RWPE1 (cell line): ENCODE results near the gene INSYN2A.

Experiments used
- CTCF ChIA-PET: fragments of 350-600 bp; sonication (Branson Sonifier 250); formaldehyde crosslinking; extraction: SDS; loops from one replicate; lab custom pipeline; 2021; lab: Yijun Ruan, JAX
- POLR2A ChIA-PET: fragments of 400-600 bp; formaldehyde crosslinking; extraction: SDS; loops from one replicate; lab custom pipeline; 2020; ENCODE audit warnings: antibody characterized with exemption; ENCODE audit not compliant: low non-redundant PET; lab: Yijun Ruan, JAX
- DNase-seq: peaks from one replicate; pipeline ENCODE4 v3.0.0; 2012; ENCODE audit warnings: low spot score
- H3K27ac ChIP-seq: fragments of 450-650 bp; 2 replicates; pipeline ENCODE4 v1.5.1; 2017
- TF ChIP-seq, protein P1 (sequence below): fragments of 450-650 bp; conservative IDR thresholded peaks from 2 replicates; pipeline ENCODE4 v1.5.1; 2017; ENCODE audit warnings: low read depth, mild to moderate bottlenecking

Gene INSYN2A

DNA sequence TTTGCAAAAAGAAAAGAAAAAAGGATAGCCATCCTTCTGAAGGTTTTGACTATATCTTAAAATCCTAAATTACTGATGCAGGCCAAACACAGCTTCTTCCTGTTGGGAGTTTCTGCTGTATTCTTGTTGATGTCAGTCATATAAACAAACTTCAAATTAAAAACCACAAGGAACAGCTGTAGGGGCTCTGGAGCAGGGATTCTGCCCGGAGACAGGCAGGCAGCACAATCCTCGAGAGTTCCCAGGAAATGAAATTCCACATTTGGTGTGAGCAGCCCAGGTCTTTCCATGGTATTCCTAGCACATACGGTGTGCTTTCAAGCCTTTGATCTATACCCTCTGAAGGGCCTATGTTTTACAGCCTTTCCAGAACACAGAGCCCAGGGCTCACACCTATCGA, 43.2 kb downstream of the INSYN2A start:
- no peak for DNase-seq
- ChIA-PET POLR2A (no interaction called here), CTCF (no interaction called here)
- TF ChIP-seq, protein P1, sequence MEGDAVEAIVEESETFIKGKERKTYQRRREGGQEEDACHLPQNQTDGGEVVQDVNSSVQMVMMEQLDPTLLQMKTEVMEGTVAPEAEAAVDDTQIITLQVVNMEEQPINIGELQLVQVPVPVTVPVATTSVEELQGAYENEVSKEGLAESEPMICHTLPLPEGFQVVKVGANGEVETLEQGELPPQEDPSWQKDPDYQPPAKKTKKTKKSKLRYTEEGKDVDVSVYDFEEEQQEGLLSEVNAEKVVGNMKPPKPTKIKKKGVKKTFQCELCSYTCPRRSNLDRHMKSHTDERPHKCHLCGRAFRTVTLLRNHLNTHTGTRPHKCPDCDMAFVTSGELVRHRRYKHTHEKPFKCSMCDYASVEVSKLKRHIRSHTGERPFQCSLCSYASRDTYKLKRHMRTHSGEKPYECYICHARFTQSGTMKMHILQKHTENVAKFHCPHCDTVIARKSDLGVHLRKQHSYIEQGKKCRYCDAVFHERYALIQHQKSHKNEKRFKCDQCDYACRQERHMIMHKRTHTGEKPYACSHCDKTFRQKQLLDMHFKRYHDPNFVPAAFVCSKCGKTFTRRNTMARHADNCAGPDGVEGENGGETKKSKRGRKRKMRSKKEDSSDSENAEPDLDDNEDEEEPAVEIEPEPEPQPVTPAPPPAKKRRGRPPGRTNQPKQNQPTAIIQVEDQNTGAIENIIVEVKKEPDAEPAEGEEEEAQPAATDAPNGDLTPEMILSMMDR = no peak
- H3K27ac ChIP-seq = no peak overlapping the region

DNA sequence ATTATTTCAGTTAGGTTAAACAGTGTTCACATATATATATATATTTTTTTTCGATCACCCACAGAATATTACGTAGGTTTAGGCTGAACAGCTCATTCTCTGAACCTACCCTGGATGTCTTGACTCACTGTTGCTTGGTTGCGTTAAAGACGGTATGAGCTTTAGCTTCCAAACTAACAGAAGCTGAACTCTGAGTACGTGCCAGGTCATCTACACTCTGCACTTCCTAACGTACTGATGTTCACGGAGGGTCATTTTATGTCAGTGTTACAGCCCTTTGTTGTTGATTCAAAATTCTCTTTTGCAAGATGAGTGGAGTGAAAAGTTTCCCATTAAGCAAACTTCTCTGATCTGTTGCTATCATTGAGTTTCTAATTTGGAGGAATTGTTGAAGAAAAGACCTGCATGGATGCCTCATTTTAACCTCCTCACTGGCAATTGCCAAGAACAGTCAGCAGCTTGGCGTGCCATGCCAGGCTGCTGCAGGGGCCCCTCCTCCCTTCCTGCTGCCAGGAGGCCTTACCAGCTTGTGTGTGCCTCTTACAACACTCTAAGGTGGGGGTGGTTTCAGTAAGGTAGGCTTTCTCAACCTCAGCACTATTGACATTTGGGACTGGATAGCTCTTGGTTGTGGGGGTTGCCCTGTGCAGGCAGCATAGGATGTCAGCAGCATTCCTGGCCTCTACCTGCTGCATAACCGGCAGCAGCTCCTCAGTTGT, 44.3 kb downstream of the INSYN2A start:
- H3K27ac ChIP-seq = peak overlapping the region; percentile 46
- TF ChIP-seq, protein P1 = no peak
- ChIA-PET CTCF (interaction anchor here (0.6 to 0.8 kb wide), 3 partner anchors 102 to 777 kb away, joined by 3 to 4 read pairs (median 3); no protein-coding TSS in a partner anchor), POLR2A (no interaction called here)
- DNase-seq = peak; percentile 57

DNA sequence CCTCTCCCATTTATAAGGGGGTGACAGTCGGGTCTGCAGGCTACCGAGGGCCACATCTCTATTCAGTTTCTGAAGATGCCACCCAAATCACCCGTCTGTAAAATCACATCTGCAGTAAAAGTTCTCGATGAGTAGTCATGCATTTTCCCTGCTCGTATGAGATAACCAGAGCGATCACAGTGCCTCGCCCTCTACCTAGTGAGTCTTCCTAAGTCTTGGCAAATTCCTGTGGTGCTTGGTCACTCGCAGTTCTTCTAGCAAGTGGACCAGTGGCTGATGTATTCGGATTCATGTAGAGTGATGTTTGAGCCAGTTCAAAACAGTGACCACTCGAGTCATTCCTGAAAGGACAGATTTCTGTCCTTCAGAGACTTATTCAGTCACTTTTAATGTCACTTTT, 44.9 kb downstream of the INSYN2A start:
- ChIA-PET POLR2A (no interaction called here), CTCF (interaction anchor here (0.6 kb wide), 1 partner anchor 776 kb away, joined by 4 read pairs; no protein-coding TSS in a partner anchor)
- TF ChIP-seq, protein P1 = no peak
- no peak overlapping the region for H3K27ac ChIP-seq
- peak; percentile 52 for DNase-seq

DNA sequence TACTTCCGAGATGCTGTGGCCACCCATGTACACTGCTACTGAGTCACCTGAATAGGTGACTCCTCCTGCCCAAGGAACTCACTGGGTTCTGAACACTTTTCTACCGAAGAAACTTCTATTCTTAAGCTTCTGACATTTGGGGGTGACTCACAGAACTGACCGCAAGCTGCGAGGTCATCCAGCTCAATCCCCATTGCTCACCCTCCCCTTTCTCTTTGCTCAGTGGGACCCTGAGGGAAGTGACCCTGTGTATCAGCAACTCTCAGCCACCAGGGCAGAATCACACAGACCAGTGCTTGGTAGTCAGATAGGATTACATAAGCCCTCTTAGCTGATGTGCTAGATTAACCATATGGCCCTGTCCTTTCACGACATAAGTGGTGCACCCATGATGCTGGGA, 46.3 kb downstream of the INSYN2A start:
- TF ChIP-seq, protein P1 = no peak
- POLR2A ChIA-PET = no interaction called here
- no peak overlapping the region for H3K27ac ChIP-seq
- DNase-seq = peak; percentile 9
- CTCF ChIA-PET = no interaction called here

DNA sequence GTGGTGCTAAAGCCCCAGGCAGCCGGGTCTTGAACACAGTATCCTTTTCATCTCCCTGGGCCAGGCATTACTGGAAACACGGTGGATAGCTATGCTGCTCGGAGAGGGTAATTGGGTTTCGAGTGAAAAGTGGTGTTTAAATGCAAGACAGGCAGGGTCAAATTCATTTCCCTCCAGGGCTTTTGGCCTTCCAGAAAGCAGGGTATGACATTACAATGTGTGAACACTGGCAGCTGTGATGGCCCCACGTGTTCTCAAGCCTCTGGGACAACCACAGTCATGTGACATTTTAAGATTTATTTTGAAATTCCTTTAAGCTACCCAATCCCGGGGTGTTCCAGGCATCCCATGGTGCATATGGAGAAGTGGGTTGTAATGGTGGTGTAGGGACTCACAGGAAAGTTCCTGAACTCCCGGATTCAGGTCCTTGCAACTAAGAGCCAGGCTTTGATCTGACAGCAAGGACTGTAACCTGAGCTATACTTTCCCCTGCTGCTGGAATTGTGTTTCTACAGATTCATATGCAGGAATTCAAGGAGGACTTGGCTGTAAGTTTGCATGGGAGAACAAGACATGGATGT, 46.8 kb downstream of the INSYN2A start:
- CTCF ChIA-PET = no interaction called here

DNA sequence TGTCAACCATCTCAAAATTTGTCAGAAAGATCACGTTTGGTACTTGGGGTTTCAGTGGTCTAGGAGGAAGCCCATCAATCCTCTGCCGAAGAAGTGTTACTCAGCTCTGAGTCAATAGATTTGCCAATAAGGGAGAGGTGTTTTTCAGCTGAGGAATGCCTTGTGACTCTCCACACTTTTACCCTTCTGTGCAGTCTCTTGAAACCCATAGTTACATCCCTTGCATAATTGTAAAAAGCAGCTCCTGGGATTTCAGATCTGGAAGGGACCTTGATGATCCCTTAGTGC, 47.5 kb downstream of the INSYN2A start:
- TF ChIP-seq, protein P1 = no peak
- POLR2A ChIA-PET = no interaction called here
- DNase-seq = peak; percentile 84
- CTCF ChIA-PET = interaction anchor here (0.5 kb wide), 1 partner anchor 35 kb away, joined by 5 read pairs; no protein-coding TSS in a partner anchor
- H3K27ac ChIP-seq = peak overlapping the region; percentile 70

More for the DNA sequence above, 46.8 kb downstream of the INSYN2A start:
- no peak for DNase-seq
- TF ChIP-seq, protein P1 = no peak
- POLR2A ChIA-PET = no interaction called here
- H3K27ac ChIP-seq = peak overlapping the region; percentile 70
